HCT116 (cell line): ENCODE measurements around the gene CRYBA4. TPM values are rescaled to one million over a fixed set of nuclear protein-coding genes. Genes with fewer than 3 reads are reported as not detected.

Experiments
- ATAC-seq: fragments of 200-7000 bp; cut with Tn5 transposase; 2 replicates; pipeline ENCODE4 v1.9.1; 2020; ENCODE audit warnings: mild to moderate bottlenecking, moderate library complexity
- BruUV-seq: library from RNA; stranded (reverse); fragments of 400-500 nt; replicated peaks from 2 replicates; lab custom pipeline; 2021; lab: Mats Ljungman, UMichigan
- CTCF ChIA-PET: fragments of 300-600 bp; sonication (Branson Sonifier 250); formaldehyde crosslinking; loops from one replicate; lab custom pipeline; 2021; ENCODE audit warnings: antibody characterized with exemption; lab: Charles Lee
- POLR2A ChIA-PET: fragments of 300-600, 350-600 bp; sonication (Branson Sonifier 250); formaldehyde crosslinking; loops from one replicate; lab custom pipeline; 2021; ENCODE audit warnings: antibody characterized with exemption; lab: Charles Lee
- RAD21 ChIA-PET, 2 experiments: fragments of 300-600 bp; sonication (Branson Sonifier 250); formaldehyde crosslinking; loops; one replicate each; lab custom pipeline; 2023; ENCODE audit warnings: low total read pairs in 2 of 2; ENCODE audit not compliant: uncharacterized antibody in 2 of 2, unreplicated experiment in 2 of 2, low non-redundant PET in 1 of 2; lab: Charles Lee
- DNase-seq: peaks from one replicate; pipeline ENCODE4 v3.0.0-alpha.2; 2010; ENCODE audit warnings: low read depth, low spot score
- H2AFZ ChIP-seq: fragments of 200-600 bp; shearing (Covaris generic), sonication (generic); 2 replicates; pipeline ENCODE4 v1.6.1; 2017; ENCODE audit warnings: low read depth, mixed run types, mixed read lengths, antibody characterized with exemption, low read length; ENCODE audit not compliant: poor library complexity, severe bottlenecking
- H3K27ac ChIP-seq: 2 replicates; pipeline ENCODE4 v1.5.1; 2012; ENCODE audit warnings: low read depth, low read length
- H3K27me3 ChIP-seq: fragments of 200-600 bp; sonication (generic); 2 replicates; pipeline ENCODE4 v1.6.1; 2016; ENCODE audit warnings: mixed run types, low read length, mixed read lengths; ENCODE audit not compliant: insufficient read depth
- H3K36me3 ChIP-seq, 2 experiments: fragments of 200-500 bp in 1 of 2; fragments of 200-600 bp in 1 of 2; sonication (Bioruptor generic) in 1 of 2; sonication (generic) in 1 of 2; 2 replicates each; pipeline versions ENCODE4 v1.5.1 to v1.6.1; 2014 to 2016; ENCODE audit warnings: low read length in 2 of 2, inconsistent platforms in 1 of 2, mixed read lengths in 1 of 2, mixed run types in 1 of 2; ENCODE audit not compliant: insufficient read depth in 2 of 2, control insufficient read depth in 1 of 2
- H3K4me1 ChIP-seq, 2 experiments: fragments of 200-600 bp in 1 of 2; sonication (generic) in 1 of 2; 2 replicates each; pipeline versions ENCODE4 v1.5.1 to v1.6.1; 2012 to 2017; ENCODE audit warnings: low read length in 2 of 2, inconsistent platforms in 1 of 2, mild to moderate bottlenecking in 1 of 2, mixed read lengths in 1 of 2, mixed run types in 1 of 2, moderate library complexity in 1 of 2; ENCODE audit not compliant: insufficient read depth in 2 of 2, control insufficient read depth in 1 of 2
- H3K4me2 ChIP-seq: fragments of 200-600 bp; sonication (generic); 2 replicates; pipeline ENCODE4 v1.6.1; 2017; ENCODE audit warnings: mixed run types, low read length, mixed read lengths
- H3K4me3 ChIP-seq, 2 experiments: fragments of 200-600 bp in 1 of 2; sonication (generic) in 1 of 2; replicated peaks in 1 of 2; 2 replicates each; pipeline ENCODE4 v1.5.1; 2011 to 2016; ENCODE audit warnings: low read length in 2 of 2, control low read depth in 1 of 2, low read depth in 1 of 2, mild to moderate bottlenecking in 1 of 2, mixed read lengths in 1 of 2, mixed run types in 1 of 2
- H3K79me2 ChIP-seq: fragments of 200-600 bp; sonication (generic); 2 replicates; pipeline ENCODE4 v1.6.1; 2017; ENCODE audit warnings: mild to moderate bottlenecking, mixed run types, low read length, moderate library complexity, mixed read lengths; ENCODE audit not compliant: insufficient read depth
- H3K9ac ChIP-seq: fragments of 200-600 bp; sonication (generic); 2 replicates; pipeline ENCODE4 v1.6.1; 2016; ENCODE audit warnings: low read length, mixed read lengths
- H3K9me2 ChIP-seq: fragments of 200-600 bp; sonication (generic), shearing (Covaris generic); 2 replicates; pipeline ENCODE4 v1.6.1; 2017; ENCODE audit warnings: mixed run types, mild to moderate bottlenecking, moderate library complexity; ENCODE audit not compliant: insufficient read depth
- H3K9me3 ChIP-seq, 2 experiments: fragments of 200-500 bp in 1 of 2; fragments of 200-600 bp in 1 of 2; sonication (Bioruptor generic) in 1 of 2; sonication (generic) in 1 of 2; 2 replicates each; pipeline ENCODE4 v1.6.1; 2014 to 2017; ENCODE audit warnings: low read length in 2 of 2, mixed read lengths in 2 of 2, inconsistent platforms in 1 of 2, low read depth in 1 of 2, mild to moderate bottlenecking in 1 of 2, mixed run types in 1 of 2, moderate library complexity in 1 of 2; ENCODE audit not compliant: control insufficient read depth in 1 of 2, insufficient read depth in 1 of 2
- H4K20me1 ChIP-seq: fragments of 200-600 bp; sonication (generic), shearing (Covaris generic); 2 replicates; pipeline ENCODE4 v1.6.1; 2017; ENCODE audit warnings: mixed run types, mild to moderate bottlenecking, moderate library complexity; ENCODE audit not compliant: insufficient read depth
- CBX3 ChIP-seq: IDR thresholded peaks from 2 replicates; pipeline ENCODE4 v1.6.1; 2012; ENCODE audit warnings: low read depth
- CEBPB ChIP-seq: IDR thresholded peaks from 2 replicates; pipeline ENCODE4 v1.6.1; 2012; ENCODE audit warnings: low read depth
- EZH2 ChIP-seq: fragments of 200-600 bp; sonication (generic); IDR thresholded peaks from 2 replicates; pipeline ENCODE4 v1.6.1; 2017; ENCODE audit warnings: antibody characterized with exemption, mixed run types
- POLR2AphosphoS5 ChIP-seq: IDR thresholded peaks from 2 replicates; pipeline ENCODE4 v1.6.1; 2011; ENCODE audit warnings: mild to moderate bottlenecking, low read depth, low read length, moderate library complexity
- SIN3A ChIP-seq: IDR thresholded peaks from 2 replicates; pipeline ENCODE4 v1.6.1; 2012; ENCODE audit warnings: low read depth
- SP1 ChIP-seq: IDR thresholded peaks from 2 replicates; pipeline ENCODE4 v1.6.1; 2012; ENCODE audit warnings: low read depth
- YY1 ChIP-seq: IDR thresholded peaks from 2 replicates; pipeline ENCODE4 v1.6.1; 2011; ENCODE audit warnings: low read length, low read depth, moderate library complexity, mild to moderate bottlenecking; ENCODE audit not compliant: insufficient replicate concordance; ENCODE audit errors: extremely low read depth
- ZBTB33 ChIP-seq: IDR thresholded peaks from 2 replicates; pipeline ENCODE4 v1.6.1; 2011; ENCODE audit warnings: mild to moderate bottlenecking, low read length, moderate library complexity; ENCODE audit not compliant: insufficient replicate concordance; ENCODE audit errors: extremely low read depth
- intact Hi-C: fragments of 100-400 bp; cut with micrococcal nuclease; formaldehyde crosslinking; loops from 2 replicates; pipeline ENCODE4 v1.10.0; 2022
- total RNA-seq: library from RNA; stranded (reverse); gene quantifications from one replicate; pipeline ENCODE4 v1.2.1, GENCODE V29; 2021; ENCODE audit not compliant: unreplicated experiment
- TF ChIP-seq, protein P1 (sequence below): IDR thresholded peaks from 2 replicates; pipeline ENCODE4 v1.6.1; 2012; ENCODE audit warnings: low read depth
- TF ChIP-seq, protein P2 (sequence below), 3 experiments: fragments of 200-600 bp in 1 of 3; sonication (generic) in 1 of 3; IDR thresholded peaks in 2 of 3; conservative IDR thresholded peaks in 1 of 3; 2 replicates each; pipeline ENCODE4 v1.5.1; 2012 to 2017; ENCODE audit warnings: low read depth in 2 of 3, low read length in 2 of 3, antibody characterized with exemption in 1 of 3, borderline replicate concordance in 1 of 3, control low read depth in 1 of 3, mild to moderate bottlenecking in 1 of 3, mixed read lengths in 1 of 3, mixed run types in 1 of 3, moderate library complexity in 1 of 3; ENCODE audit not compliant: insufficient read depth in 1 of 3

The CRYBA4 gene
- total RNA-seq, 1 experiment from 2014 or later = not detected

- TF ChIP-seq, protein P1, sequence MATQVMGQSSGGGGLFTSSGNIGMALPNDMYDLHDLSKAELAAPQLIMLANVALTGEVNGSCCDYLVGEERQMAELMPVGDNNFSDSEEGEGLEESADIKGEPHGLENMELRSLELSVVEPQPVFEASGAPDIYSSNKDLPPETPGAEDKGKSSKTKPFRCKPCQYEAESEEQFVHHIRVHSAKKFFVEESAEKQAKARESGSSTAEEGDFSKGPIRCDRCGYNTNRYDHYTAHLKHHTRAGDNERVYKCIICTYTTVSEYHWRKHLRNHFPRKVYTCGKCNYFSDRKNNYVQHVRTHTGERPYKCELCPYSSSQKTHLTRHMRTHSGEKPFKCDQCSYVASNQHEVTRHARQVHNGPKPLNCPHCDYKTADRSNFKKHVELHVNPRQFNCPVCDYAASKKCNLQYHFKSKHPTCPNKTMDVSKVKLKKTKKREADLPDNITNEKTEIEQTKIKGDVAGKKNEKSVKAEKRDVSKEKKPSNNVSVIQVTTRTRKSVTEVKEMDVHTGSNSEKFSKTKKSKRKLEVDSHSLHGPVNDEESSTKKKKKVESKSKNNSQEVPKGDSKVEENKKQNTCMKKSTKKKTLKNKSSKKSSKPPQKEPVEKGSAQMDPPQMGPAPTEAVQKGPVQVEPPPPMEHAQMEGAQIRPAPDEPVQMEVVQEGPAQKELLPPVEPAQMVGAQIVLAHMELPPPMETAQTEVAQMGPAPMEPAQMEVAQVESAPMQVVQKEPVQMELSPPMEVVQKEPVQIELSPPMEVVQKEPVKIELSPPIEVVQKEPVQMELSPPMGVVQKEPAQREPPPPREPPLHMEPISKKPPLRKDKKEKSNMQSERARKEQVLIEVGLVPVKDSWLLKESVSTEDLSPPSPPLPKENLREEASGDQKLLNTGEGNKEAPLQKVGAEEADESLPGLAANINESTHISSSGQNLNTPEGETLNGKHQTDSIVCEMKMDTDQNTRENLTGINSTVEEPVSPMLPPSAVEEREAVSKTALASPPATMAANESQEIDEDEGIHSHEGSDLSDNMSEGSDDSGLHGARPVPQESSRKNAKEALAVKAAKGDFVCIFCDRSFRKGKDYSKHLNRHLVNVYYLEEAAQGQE = no peak
- no peaks in the 10 kb centered on the region for H3K9me3 ChIP-seq
- H3K4me2 ChIP-seq = no peak overlapping the region
- ATAC-seq (no peak), DNase-seq (no peak)
- RAD21 ChIA-PET = no interaction called here
- CTCF ChIA-PET = no interaction called here
- H3K36me3 ChIP-seq = no peaks in the 10 kb centered on the region
- H3K9ac ChIP-seq = no peak overlapping the region
- no peak overlapping the region for H3K27ac ChIP-seq
- POLR2A ChIA-PET = no interaction called here
- no peaks in the 10 kb centered on the region for H3K4me1 ChIP-seq
- H3K9me2 ChIP-seq = no peaks in the 10 kb centered on the region
- intact Hi-C loops = no loop called here
- no peak overlapping the region for H3K4me3 ChIP-seq
- H2AFZ ChIP-seq = no peak overlapping the region
- H3K79me2 ChIP-seq = no peaks in the 10 kb centered on the region
- H3K27me3 ChIP-seq = no peaks in the 10 kb centered on the region
- BruUV-seq = no TSS peak
- H4K20me1 ChIP-seq = no peaks in the 10 kb centered on the region
Observed at GRCh38 chr22:26576026-26576680, 45.6 kb upstream of the CRYBA4 start.

- no peak overlapping the region for H3K4me2 ChIP-seq
- no peak for ATAC-seq
- no peaks in the 10 kb centered on the region for H3K79me2 ChIP-seq
- no peaks in the 10 kb centered on the region for H3K9me2 ChIP-seq
- no peaks in the 10 kb centered on the region for H4K20me1 ChIP-seq
- intact Hi-C loops = no loop called here
- no peak overlapping the region for H2AFZ ChIP-seq
- no peaks in the 10 kb centered on the region for H3K27me3 ChIP-seq
- no peak overlapping the region for H3K27ac ChIP-seq
- H3K4me3 ChIP-seq = no peak overlapping the region
- ChIA-PET RAD21 (no interaction called here), CTCF (no interaction called here), POLR2A (no interaction called here)
- no peaks in the 10 kb centered on the region for H3K9me3 ChIP-seq
- H3K36me3 ChIP-seq = no peaks in the 10 kb centered on the region
- H3K9ac ChIP-seq = no peak overlapping the region
- no peak for DNase-seq
- no peaks in the 10 kb centered on the region for H3K4me1 ChIP-seq
- no TSS peak for BruUV-seq
- TF ChIP-seq CBX3 = no peak
- no peak for TF ChIP-seq YY1
- no peak for TF ChIP-seq POLR2AphosphoS5
- TF ChIP-seq CEBPB = no peak
- TF ChIP-seq SIN3A = no peak
- TF ChIP-seq EZH2 = no peak
- TF ChIP-seq, protein P2, sequence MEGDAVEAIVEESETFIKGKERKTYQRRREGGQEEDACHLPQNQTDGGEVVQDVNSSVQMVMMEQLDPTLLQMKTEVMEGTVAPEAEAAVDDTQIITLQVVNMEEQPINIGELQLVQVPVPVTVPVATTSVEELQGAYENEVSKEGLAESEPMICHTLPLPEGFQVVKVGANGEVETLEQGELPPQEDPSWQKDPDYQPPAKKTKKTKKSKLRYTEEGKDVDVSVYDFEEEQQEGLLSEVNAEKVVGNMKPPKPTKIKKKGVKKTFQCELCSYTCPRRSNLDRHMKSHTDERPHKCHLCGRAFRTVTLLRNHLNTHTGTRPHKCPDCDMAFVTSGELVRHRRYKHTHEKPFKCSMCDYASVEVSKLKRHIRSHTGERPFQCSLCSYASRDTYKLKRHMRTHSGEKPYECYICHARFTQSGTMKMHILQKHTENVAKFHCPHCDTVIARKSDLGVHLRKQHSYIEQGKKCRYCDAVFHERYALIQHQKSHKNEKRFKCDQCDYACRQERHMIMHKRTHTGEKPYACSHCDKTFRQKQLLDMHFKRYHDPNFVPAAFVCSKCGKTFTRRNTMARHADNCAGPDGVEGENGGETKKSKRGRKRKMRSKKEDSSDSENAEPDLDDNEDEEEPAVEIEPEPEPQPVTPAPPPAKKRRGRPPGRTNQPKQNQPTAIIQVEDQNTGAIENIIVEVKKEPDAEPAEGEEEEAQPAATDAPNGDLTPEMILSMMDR (IDR thresholded peaks at IDR 0.05 in 2 of 3, conservative IDR thresholded peaks at IDR 0.05 in 1 of 3; ENCODE audit: borderline replicate concordance in 1 of 3, insufficient read depth in 1 of 3, low read depth in 2 of 3, low read length in 2 of 3) = no peak
- no peak for TF ChIP-seq SP1
- TF ChIP-seq ZBTB33 = no peak
Observed at GRCh38 chr22:26577081-26577480, 44.7 kb upstream of the CRYBA4 start.
